ENCODE measurements around the gene SKA2. TPM values are rescaled to one million over a fixed set of nuclear protein-coding genes. Genes with fewer than 3 reads are reported as not detected.
"Not testable (repeated sequence)": the region's sequence is repeated elsewhere in the genome, so short reads cannot be mapped to it uniquely, and the experiment has no call there.

Gene SKA2
- total RNA-seq, 1 experiment from 2014 or later: 42.0 TPM

- Histone ChIP-seq H3K4me2 (ENCODE audit: low read depth, low read length, poor library complexity, severe bottlenecking) (no peak overlapping the region), H3K4me3 (ENCODE audit: low read length) (no peak overlapping the region), H3K36me3 (ENCODE audit: insufficient read depth, low read length) (peaks cover 18% of the 10 kb centered on the region; the same call in 1 of the 2 replicates), H4K20me1 (ENCODE audit: insufficient read depth, low read depth, low read length) (no peaks in the 10 kb centered on the region), H3K79me2 (ENCODE audit: low read length) (peaks cover 97% of the 10 kb centered on the region), H3K9ac (ENCODE audit: low read length) (no peak overlapping the region), H3K9me3 (ENCODE audit: low read length) (no peaks in the 10 kb centered on the region), H3K4me1 (ENCODE audit: low read length) (peaks cover 36% of the 10 kb centered on the region), H3K9me2 (replicated peaks; ENCODE audit: insufficient read depth, low read length) (no peaks in the 10 kb centered on the region), H3K27me3 (ENCODE audit: low read length) (no peaks in the 10 kb centered on the region), H3K27ac (ENCODE audit: low read length) (no peak overlapping the region), H2AFZ (ENCODE audit: low read length) (no peak overlapping the region)
- DNase-seq: no peak
Measured at GRCh38 chr17:59149841-59150511, 5.0 kb downstream of the SKA2 start.

DNA sequence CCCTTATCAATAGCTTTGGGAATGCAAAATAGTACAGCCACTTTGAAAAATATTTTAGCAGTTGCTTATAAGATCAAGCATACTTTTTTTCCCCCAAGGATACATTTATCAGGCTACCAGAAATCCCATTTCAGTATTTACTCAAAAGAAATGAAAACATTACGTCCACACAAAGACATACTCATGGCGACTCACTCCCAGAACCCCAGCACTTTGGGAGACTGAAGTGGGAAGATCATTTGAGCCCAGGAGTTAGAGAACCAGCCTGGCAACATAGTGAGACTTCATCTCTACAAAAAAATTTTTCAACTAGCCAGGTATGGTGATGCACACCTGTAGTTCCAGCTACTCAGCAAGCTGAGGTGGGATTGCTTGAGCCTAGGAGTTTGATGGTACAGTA is 5.9 kb downstream of the SKA2 start:
- no peak overlapping the region for H3K4me3 ChIP-seq (ENCODE audit: low read length)
- H3K9ac ChIP-seq (ENCODE audit: low read length): no peak overlapping the region
- no peak for DNase-seq
- H3K4me2 ChIP-seq (ENCODE audit: low read depth, low read length, poor library complexity, severe bottlenecking): no peak overlapping the region
- peaks cover 36% of the 10 kb centered on the region for H3K4me1 ChIP-seq (ENCODE audit: low read length)
- H3K36me3 ChIP-seq (ENCODE audit: insufficient read depth, low read length): peaks cover 25% of the 10 kb centered on the region; the same call in 1 of the 2 replicates
- no peaks in the 10 kb centered on the region for H3K9me2 ChIP-seq (replicated peaks; ENCODE audit: insufficient read depth, low read length)
- no peaks in the 10 kb centered on the region for H3K9me3 ChIP-seq (ENCODE audit: low read length)
- no peak overlapping the region for H2AFZ ChIP-seq (ENCODE audit: low read length)
- H4K20me1 ChIP-seq (ENCODE audit: insufficient read depth, low read depth, low read length): no peaks in the 10 kb centered on the region
- H3K27ac ChIP-seq (ENCODE audit: low read length): no peak overlapping the region
- peaks cover 100% of the 10 kb centered on the region for H3K79me2 ChIP-seq (ENCODE audit: low read length)
- H3K27me3 ChIP-seq (ENCODE audit: low read length): no peaks in the 10 kb centered on the region

DNA sequence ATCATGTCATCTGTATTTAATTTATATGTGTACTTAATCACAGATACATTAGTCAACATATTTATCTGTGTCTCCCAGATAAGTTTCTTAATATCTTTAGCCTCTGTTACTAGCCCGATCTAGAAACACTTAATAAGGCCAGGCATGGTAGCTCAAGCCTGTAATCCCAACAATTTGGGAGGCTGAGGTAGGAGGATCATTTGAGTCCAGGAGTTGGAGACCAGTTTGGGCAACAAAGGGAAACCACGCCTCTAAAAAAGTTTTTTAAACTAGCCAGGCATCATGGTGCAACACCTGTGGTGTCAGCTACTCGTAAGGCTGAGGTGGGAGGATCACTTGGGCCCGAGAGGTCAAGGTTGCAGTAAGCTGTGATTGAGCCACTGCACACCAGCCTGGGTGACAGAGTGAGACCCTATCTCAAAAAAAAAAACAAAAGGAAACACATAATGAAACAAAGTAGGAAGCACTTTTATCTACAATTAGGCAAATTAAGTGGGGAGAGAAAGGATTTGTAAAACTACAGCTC is 9.4 kb downstream of the SKA2 start:
- DNase-seq: no peak
- H3K27me3 ChIP-seq (ENCODE audit: low read length): no peaks in the 10 kb centered on the region
- H3K79me2 ChIP-seq (ENCODE audit: low read length): peaks cover 98% of the 10 kb centered on the region

DNA sequence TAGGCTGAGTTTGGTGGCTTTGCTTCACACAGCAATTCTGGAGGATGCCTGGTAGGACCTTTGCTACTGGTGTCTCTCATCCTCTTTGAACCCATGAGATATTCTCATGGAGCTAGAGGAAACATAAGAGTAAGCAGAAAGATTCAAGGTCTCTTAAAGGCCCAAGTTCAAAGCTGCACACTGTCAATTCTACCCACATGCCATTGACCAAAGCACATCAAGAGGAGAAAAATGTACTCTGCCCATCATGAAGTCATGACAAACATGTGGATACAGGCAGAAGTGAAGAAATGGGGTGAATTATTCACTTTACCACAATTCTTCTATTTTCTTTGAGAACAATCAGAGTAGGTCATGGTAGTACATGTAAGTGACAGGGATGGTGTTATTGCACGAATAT is 13.1 kb downstream of the SKA2 start:
- Histone ChIP-seq H3K4me1 (ENCODE audit: low read length) (no peaks in the 10 kb centered on the region), H3K9ac (ENCODE audit: low read length) (no peak overlapping the region), H3K27me3 (ENCODE audit: low read length) (no peaks in the 10 kb centered on the region), H4K20me1 (ENCODE audit: insufficient read depth, low read depth, low read length) (no peaks in the 10 kb centered on the region), H3K4me2 (ENCODE audit: low read depth, low read length, poor library complexity, severe bottlenecking) (no peak overlapping the region), H3K9me2 (replicated peaks; ENCODE audit: insufficient read depth, low read length) (no peaks in the 10 kb centered on the region), H2AFZ (ENCODE audit: low read length) (no peak overlapping the region), H3K4me3 (ENCODE audit: low read length) (no peak overlapping the region), H3K27ac (ENCODE audit: low read length) (no peak overlapping the region), H3K79me2 (ENCODE audit: low read length) (peaks cover 97% of the 10 kb centered on the region), H3K9me3 (ENCODE audit: low read length) (no peaks in the 10 kb centered on the region), H3K36me3 (ENCODE audit: insufficient read depth, low read length) (peaks cover 8% of the 10 kb centered on the region; the same call in 1 of the 2 replicates)
- DNase-seq: no peak

More for the DNA sequence above, 9.4 kb downstream of the SKA2 start:
- Histone ChIP-seq H3K9ac (ENCODE audit: low read length) (no peak overlapping the region), H3K9me2 (replicated peaks; ENCODE audit: insufficient read depth, low read length) (no peaks in the 10 kb centered on the region), H3K27ac (ENCODE audit: low read length) (no peak overlapping the region), H4K20me1 (ENCODE audit: insufficient read depth, low read depth, low read length) (no peaks in the 10 kb centered on the region), H3K36me3 (ENCODE audit: insufficient read depth, low read length) (peaks cover 16% of the 10 kb centered on the region; the same call in 1 of the 2 replicates), H3K9me3 (ENCODE audit: low read length) (no peaks in the 10 kb centered on the region), H3K4me2 (ENCODE audit: low read depth, low read length, poor library complexity, severe bottlenecking) (no peak overlapping the region), H3K4me1 (ENCODE audit: low read length) (peaks cover 4% of the 10 kb centered on the region), H2AFZ (ENCODE audit: low read length) (no peak overlapping the region), H3K4me3 (ENCODE audit: low read length) (no peak overlapping the region)

DNA sequence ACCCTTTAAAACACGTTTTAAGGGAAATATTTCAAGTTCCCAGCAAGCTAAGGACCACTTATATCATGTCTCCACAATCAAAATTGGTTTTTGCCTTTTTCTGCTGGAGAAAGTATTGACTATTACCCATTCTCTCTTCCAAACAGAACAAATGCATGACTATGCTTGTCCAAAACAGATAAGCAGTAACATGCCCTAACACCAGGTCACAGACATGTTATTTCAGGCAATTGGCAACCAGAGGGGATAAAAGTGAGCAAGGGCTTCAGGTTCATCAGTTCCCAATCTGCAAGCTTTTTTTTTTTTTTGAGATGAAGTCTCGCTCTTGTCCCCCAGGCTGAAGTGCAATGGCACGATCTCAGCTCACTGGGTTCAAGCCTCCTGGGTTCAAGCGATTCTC is 15.0 kb downstream of the SKA2 start:
- DNase-seq: no peak
- Histone ChIP-seq H3K4me3 (ENCODE audit: low read length) (no peak overlapping the region), H3K4me2 (ENCODE audit: low read depth, low read length, poor library complexity, severe bottlenecking) (no peak overlapping the region), H3K9ac (ENCODE audit: low read length) (no peak overlapping the region), H3K36me3 (ENCODE audit: insufficient read depth, low read length) (peaks cover 8% of the 10 kb centered on the region; the same call in 1 of the 2 replicates), H3K9me2 (replicated peaks; ENCODE audit: insufficient read depth, low read length) (no peaks in the 10 kb centered on the region), H3K4me1 (ENCODE audit: low read length) (no peaks in the 10 kb centered on the region), H4K20me1 (ENCODE audit: insufficient read depth, low read depth, low read length) (no peaks in the 10 kb centered on the region), H3K79me2 (ENCODE audit: low read length) (peaks cover 96% of the 10 kb centered on the region), H3K27me3 (ENCODE audit: low read length) (no peaks in the 10 kb centered on the region), H3K27ac (ENCODE audit: low read length) (no peak overlapping the region), H3K9me3 (ENCODE audit: low read length) (no peaks in the 10 kb centered on the region), H2AFZ (ENCODE audit: low read length) (no peak overlapping the region)

DNA sequence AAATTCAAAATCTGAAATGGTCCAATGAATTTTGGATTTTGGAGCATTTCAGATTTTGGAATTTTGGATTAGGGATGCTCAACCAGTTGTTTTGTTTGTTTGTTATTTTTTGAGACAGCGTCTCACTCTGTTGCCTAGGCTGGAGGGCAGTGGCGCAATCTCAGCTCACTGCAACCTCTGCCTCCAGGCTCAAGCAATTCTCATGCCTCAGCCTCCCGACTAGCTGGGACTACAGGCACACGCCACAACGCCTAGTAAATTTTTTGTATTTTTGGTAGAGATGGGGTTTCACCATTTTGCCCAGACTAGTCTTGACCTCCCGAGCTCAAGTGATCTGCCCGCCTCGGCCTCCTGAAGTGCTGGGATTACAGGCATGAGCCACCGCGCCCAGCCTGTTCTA is 16.6 kb downstream of the SKA2 start:
- not testable (repeated sequence) for H3K9me2 ChIP-seq (replicated peaks; ENCODE audit: insufficient read depth, low read length); H4K20me1 ChIP-seq (ENCODE audit: insufficient read depth, low read depth, low read length); H3K27me3 ChIP-seq (ENCODE audit: low read length); H2AFZ ChIP-seq (ENCODE audit: low read length); H3K36me3 ChIP-seq (ENCODE audit: insufficient read depth, low read length); H3K9ac ChIP-seq (ENCODE audit: low read length); H3K4me2 ChIP-seq (ENCODE audit: low read depth, low read length, poor library complexity, severe bottlenecking); DNase-seq; H3K9me3 ChIP-seq (ENCODE audit: low read length); H3K27ac ChIP-seq (ENCODE audit: low read length); H3K4me3 ChIP-seq (ENCODE audit: low read length); H3K4me1 ChIP-seq (ENCODE audit: low read length)
- peaks cover 96% of the 10 kb centered on the region for H3K79me2 ChIP-seq (ENCODE audit: low read length)

DNA sequence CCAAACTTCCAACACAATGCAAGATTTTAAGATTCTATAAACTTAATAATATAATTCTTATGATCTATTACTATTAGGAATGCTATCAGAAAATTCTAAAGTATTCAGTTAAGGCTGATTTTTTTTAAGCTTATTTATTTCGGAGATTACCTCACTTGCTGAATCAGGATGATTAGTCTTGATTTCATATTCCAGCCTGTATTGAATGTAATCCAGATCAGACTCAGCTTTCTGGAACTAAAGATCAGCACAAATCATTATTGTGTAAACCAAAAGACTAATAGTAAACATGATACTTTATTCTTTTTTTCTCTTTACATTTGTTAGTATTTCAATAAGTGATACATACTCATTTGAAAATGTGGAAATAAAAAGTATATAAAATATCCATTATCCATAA is 23.9 kb downstream of the SKA2 start:
- H3K4me2 ChIP-seq (ENCODE audit: low read depth, low read length, poor library complexity, severe bottlenecking): no peak overlapping the region
- H3K27ac ChIP-seq (ENCODE audit: low read length): no peak overlapping the region
- H3K9ac ChIP-seq (ENCODE audit: low read length): no peak overlapping the region
- no peaks in the 10 kb centered on the region for H3K9me2 ChIP-seq (replicated peaks; ENCODE audit: insufficient read depth, low read length)
- no peak overlapping the region for H3K4me3 ChIP-seq (ENCODE audit: low read length)
- no peaks in the 10 kb centered on the region for H3K27me3 ChIP-seq (ENCODE audit: low read length)
- no peak for DNase-seq
- no peaks in the 10 kb centered on the region for H3K4me1 ChIP-seq (ENCODE audit: low read length)
- H3K79me2 ChIP-seq (ENCODE audit: low read length): peaks cover 88% of the 10 kb centered on the region
- no peaks in the 10 kb centered on the region for H4K20me1 ChIP-seq (ENCODE audit: insufficient read depth, low read depth, low read length)
- H3K9me3 ChIP-seq (ENCODE audit: low read length): no peaks in the 10 kb centered on the region
- no peak overlapping the region for H2AFZ ChIP-seq (ENCODE audit: low read length)
- H3K36me3 ChIP-seq (ENCODE audit: insufficient read depth, low read length): peaks cover 18% of the 10 kb centered on the region; the same call in 1 of the 2 replicates

GRCh38 chr17:59129814-59130213 is 25.2 kb downstream of the SKA2 start:
- Histone ChIP-seq H4K20me1 (ENCODE audit: insufficient read depth, low read depth, low read length) (no peaks in the 10 kb centered on the region), H3K9me2 (replicated peaks; ENCODE audit: insufficient read depth, low read length) (no peaks in the 10 kb centered on the region), H3K36me3 (ENCODE audit: insufficient read depth, low read length) (peaks cover 18% of the 10 kb centered on the region; the same call in 1 of the 2 replicates), H3K9me3 (ENCODE audit: low read length) (no peaks in the 10 kb centered on the region), H3K4me1 (ENCODE audit: low read length) (no peaks in the 10 kb centered on the region), H3K79me2 (ENCODE audit: low read length) (peaks cover 82% of the 10 kb centered on the region), H3K27ac (ENCODE audit: low read length) (no peak overlapping the region), H3K4me2 (ENCODE audit: low read depth, low read length, poor library complexity, severe bottlenecking) (no peak overlapping the region), H3K27me3 (ENCODE audit: low read length) (no peaks in the 10 kb centered on the region), H3K4me3 (ENCODE audit: low read length) (no peak overlapping the region), H2AFZ (ENCODE audit: low read length) (no peak overlapping the region), H3K9ac (ENCODE audit: low read length) (no peak overlapping the region)
- no peak for DNase-seq
